ENCODE data around the gene DMGDH. TPM values are rescaled to one million over a fixed set of nuclear protein-coding genes. Genes with fewer than 3 reads are reported as not detected.

The DMGDH gene
- total RNA-seq, 1 donor from 2014 or later, result 1.1 TPM

DNA sequence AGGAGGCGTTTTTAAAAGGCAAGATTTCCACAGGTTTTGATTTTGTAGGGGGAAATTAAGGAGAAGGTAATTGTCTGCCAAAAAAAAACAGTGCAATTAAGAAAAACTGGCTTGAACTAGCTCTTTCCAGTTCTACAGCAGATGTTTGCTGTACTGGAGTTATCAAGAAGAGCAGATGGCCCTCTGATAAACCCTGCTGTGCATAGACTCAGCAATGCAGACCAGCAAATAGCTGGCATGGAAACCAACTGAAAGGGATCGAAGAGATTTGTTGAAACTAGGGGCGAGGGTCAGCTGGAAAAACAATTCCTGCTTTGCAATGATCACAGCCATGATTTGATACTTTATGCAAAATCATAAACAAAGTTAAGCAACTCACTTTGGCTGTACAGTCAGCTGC, 24.3 kb upstream of the DMGDH start:
- TF ChIP-seq, protein P1, sequence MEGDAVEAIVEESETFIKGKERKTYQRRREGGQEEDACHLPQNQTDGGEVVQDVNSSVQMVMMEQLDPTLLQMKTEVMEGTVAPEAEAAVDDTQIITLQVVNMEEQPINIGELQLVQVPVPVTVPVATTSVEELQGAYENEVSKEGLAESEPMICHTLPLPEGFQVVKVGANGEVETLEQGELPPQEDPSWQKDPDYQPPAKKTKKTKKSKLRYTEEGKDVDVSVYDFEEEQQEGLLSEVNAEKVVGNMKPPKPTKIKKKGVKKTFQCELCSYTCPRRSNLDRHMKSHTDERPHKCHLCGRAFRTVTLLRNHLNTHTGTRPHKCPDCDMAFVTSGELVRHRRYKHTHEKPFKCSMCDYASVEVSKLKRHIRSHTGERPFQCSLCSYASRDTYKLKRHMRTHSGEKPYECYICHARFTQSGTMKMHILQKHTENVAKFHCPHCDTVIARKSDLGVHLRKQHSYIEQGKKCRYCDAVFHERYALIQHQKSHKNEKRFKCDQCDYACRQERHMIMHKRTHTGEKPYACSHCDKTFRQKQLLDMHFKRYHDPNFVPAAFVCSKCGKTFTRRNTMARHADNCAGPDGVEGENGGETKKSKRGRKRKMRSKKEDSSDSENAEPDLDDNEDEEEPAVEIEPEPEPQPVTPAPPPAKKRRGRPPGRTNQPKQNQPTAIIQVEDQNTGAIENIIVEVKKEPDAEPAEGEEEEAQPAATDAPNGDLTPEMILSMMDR (IDR thresholded peaks at IDR 0.05), result no peak
- DNase-seq (ENCODE audit: extremely low spot score, unreplicated experiment), result no peak
- peaks cover 27% of the 10 kb centered on the region for H3K27me3 Mint-ChIP-seq (ENCODE audit: unreplicated experiment)
- H3K27ac Mint-ChIP-seq (ENCODE audit: unreplicated experiment), result no peak overlapping the region
- no peaks in the 10 kb centered on the region for H3K4me1 Mint-ChIP-seq (ENCODE audit: unreplicated experiment)
- no peak overlapping the region for H3K4me3 Mint-ChIP-seq (ENCODE audit: unreplicated experiment)
- no peaks in the 10 kb centered on the region for H3K9me3 Mint-ChIP-seq (ENCODE audit: unreplicated experiment)
- H3K36me3 Mint-ChIP-seq (ENCODE audit: unreplicated experiment), result no peaks in the 10 kb centered on the region

DNA sequence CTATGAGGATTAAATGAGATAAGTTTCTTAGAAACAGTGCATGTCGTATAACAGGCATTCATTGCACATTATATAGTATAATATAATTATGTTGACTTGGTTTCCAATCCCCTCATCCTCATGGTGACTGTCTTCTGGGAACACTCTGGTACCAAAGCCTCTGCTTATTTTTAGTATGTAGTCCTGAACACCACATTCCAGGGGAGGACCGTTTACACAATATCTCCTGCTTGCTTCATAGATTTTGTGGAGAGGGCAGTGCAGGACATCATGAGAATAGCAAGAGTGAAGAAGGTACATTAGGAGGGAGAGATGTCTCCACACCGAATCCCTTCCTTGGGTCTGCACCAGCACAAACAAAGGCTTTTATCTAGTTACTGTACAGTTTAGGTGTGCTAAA, 21.6 kb upstream of the DMGDH start:
- Mint-ChIP-seq H3K27me3 (ENCODE audit: unreplicated experiment) (peaks cover 27% of the 10 kb centered on the region), H3K9me3 (ENCODE audit: unreplicated experiment) (no peaks in the 10 kb centered on the region), H3K4me3 (ENCODE audit: unreplicated experiment) (no peak overlapping the region), H3K36me3 (ENCODE audit: unreplicated experiment) (no peaks in the 10 kb centered on the region), H3K4me1 (ENCODE audit: unreplicated experiment) (no peaks in the 10 kb centered on the region), H3K27ac (ENCODE audit: unreplicated experiment) (no peak overlapping the region)
- TF ChIP-seq, protein P1 (IDR thresholded peaks at IDR 0.05), result no peak
- no peak for DNase-seq (ENCODE audit: extremely low spot score, unreplicated experiment)

DNA sequence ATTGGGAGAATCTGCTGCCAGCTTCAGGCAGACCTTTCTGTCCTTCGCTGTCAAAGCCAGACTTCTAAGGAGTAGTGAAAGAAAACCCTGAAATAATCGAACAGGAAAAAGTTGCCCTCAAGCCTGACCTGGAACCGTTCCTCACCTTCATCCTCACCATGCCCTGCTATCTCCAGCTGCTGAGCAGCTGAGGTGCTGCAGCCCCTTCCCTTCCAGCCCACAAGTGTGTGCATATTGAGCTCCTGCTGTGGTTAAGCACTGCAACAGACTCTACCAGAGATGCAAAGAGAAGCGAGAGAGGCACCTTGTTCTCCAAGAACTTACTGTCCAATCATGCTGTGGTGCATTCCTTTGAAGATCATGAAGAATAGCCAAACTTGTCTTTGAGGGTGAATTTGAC, 19.0 kb upstream of the DMGDH start:
- Mint-ChIP-seq H3K27ac (ENCODE audit: unreplicated experiment) (no peak overlapping the region), H3K27me3 (ENCODE audit: unreplicated experiment) (peaks cover 18% of the 10 kb centered on the region), H3K4me3 (ENCODE audit: unreplicated experiment) (no peak overlapping the region), H3K36me3 (ENCODE audit: unreplicated experiment) (no peaks in the 10 kb centered on the region), H3K9me3 (ENCODE audit: unreplicated experiment) (no peaks in the 10 kb centered on the region), H3K4me1 (ENCODE audit: unreplicated experiment) (no peaks in the 10 kb centered on the region)
- DNase-seq (ENCODE audit: extremely low spot score, unreplicated experiment), result no peak
- TF ChIP-seq, protein P1 (IDR thresholded peaks at IDR 0.05), result no peak

DNA sequence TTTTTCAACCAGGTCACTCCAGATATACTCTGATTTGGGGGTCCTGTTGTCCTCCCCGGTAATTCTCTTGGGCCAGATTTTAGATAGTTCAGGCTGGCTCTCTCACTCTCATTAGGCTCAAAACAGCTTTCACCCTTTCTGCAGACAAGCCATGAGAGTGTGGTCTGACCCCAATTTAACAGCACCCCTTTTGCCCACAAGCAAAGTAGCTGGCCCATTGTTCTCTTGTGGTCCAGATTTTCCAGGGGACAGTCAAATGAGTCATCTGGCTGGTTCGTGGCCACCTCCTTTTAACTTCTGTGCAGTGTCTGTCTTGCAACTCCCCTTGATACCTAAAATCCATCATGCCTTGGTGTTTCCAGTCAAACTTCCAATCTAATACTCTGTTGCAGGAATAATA, 16.6 kb upstream of the DMGDH start:
- Mint-ChIP-seq H3K27me3 (ENCODE audit: unreplicated experiment) (peaks cover 9% of the 10 kb centered on the region), H3K4me1 (ENCODE audit: unreplicated experiment) (no peaks in the 10 kb centered on the region), H3K27ac (ENCODE audit: unreplicated experiment) (no peak overlapping the region), H3K9me3 (ENCODE audit: unreplicated experiment) (no peaks in the 10 kb centered on the region), H3K36me3 (ENCODE audit: unreplicated experiment) (no peaks in the 10 kb centered on the region), H3K4me3 (ENCODE audit: unreplicated experiment) (no peak overlapping the region)
- TF ChIP-seq, protein P1 (IDR thresholded peaks at IDR 0.05), result no peak
- DNase-seq (ENCODE audit: extremely low spot score, unreplicated experiment), result no peak

DNA sequence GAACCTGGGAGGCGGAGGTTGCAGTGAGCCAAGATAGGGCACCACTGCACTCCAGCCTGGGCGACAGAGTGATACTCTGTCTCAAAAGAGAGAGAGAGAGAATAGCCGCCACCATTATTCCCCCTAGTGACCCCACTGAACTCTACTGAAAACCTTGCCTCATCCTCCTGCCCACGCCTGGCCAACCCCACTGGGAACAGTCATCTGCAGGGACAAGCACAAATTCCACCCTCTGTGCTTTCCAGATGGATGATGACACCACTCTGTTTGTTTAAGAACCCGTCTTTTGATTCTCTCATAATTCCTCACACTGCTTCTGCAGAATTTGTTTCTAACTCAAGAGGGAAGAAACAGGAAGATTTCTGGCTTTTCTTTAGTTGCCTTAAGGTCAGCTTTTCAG, 12.3 kb upstream of the DMGDH start:
- H3K4me1 Mint-ChIP-seq (ENCODE audit: unreplicated experiment), result no peaks in the 10 kb centered on the region
- no peak overlapping the region for H3K4me3 Mint-ChIP-seq (ENCODE audit: unreplicated experiment)
- no peak for DNase-seq (ENCODE audit: extremely low spot score, unreplicated experiment)
- no peaks in the 10 kb centered on the region for H3K9me3 Mint-ChIP-seq (ENCODE audit: unreplicated experiment)
- H3K27ac Mint-ChIP-seq (ENCODE audit: unreplicated experiment), result no peak overlapping the region
- peaks cover 16% of the 10 kb centered on the region for H3K27me3 Mint-ChIP-seq (ENCODE audit: unreplicated experiment)
- H3K36me3 Mint-ChIP-seq (ENCODE audit: unreplicated experiment), result no peaks in the 10 kb centered on the region
- TF ChIP-seq, protein P1 (IDR thresholded peaks at IDR 0.05), result no peak

Measured in osteocyte (in vitro differentiated cells).